Measurements from ENCODE around the gene RNF4. TPM values are rescaled to one million over a fixed set of nuclear protein-coding genes. Genes with fewer than 3 reads are reported as not detected.

Gene RNF4
- total RNA-seq, 1 experiment from 2014 or later = 92.0 TPM

DNA sequence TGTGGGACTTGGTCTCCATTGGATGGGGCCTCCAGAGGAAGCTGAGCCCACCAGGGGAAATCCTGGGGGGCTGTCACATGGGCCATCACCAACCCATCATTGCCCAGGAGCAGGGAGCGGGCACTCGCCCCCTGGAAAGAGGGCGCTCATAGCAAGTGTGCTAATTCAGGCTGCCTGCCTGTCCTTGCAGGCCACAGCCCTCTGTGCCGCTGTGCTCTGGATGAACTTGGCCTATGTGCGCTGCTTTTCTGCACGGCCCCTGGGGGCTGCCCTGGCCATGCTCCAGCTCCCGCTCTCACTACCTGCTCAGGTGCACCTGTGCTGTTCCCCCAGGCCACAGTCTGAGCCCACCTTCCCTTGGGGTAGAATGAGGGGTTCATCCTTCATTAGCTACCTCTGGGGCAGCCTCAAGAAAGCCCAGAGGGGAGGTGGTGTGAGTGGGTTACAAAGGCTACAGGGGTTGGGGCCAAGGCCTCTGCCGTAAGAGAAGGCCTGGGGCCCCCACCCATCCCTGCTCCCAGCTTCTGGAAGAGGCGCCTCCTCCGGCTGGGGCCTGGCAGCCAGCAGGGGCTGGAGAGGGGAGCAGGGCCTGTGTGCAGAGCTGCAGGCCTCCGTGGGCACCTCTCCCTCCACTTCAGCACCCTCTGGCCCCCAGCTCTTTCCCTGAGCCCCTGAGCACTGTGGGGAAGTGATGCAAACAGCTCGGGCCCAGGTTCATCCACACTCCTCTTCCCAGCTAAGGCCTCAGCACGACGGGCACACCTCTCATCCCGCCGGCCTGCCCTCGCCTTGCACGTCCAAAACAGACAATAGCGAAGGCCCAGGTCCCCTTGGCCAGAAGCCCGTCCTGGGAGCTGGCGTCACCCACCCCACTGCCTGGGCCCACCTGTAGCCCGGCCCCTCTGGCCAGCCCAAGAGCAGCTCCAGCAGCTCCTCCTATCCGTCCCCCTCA, 41.2 kb upstream of the RNF4 start:
- no peak overlapping the region for H3K56ac ChIP-seq (ENCODE audit: insufficient read length, low read depth, low read length)
- Mint-ChIP-seq H3K27ac (no peak overlapping the region), H3K4me1 (peaks cover 6 to 7% of the 10 kb centered on the region in 2 experiments), H3K36me3 (ENCODE audit: insufficient read depth in 1 of 3, low read depth in 3 of 3) (no peaks in the 10 kb centered on the region), H3K9me3 (no peaks in the 10 kb centered on the region; a peak in 1 of 5 replicates), H3K4me3 (no peak overlapping the region), H3K27me3 (ENCODE audit: low read depth) (peaks cover 6% of the 10 kb centered on the region)
- no peak overlapping the region for H3K23ac ChIP-seq (ENCODE audit: insufficient read length, low read depth, low read length)
- peak; percentile 26 for DNase-seq
- no peak overlapping the region for H4K91ac ChIP-seq (ENCODE audit: insufficient read length, low read depth, low read length)
- H3K79me2 ChIP-seq (ENCODE audit: insufficient read depth, low read length) = no peaks in the 10 kb centered on the region
- H3K27ac ChIP-seq (ENCODE audit: insufficient read length, low read depth, low read length) = no peak overlapping the region
- no peak overlapping the region for H4K5ac ChIP-seq (ENCODE audit: insufficient read length, low read depth, low read length)
- H2AFZ ChIP-seq (ENCODE audit: low read length) = no peak overlapping the region
- no peak overlapping the region for H2BK20ac ChIP-seq (ENCODE audit: low read depth, low read length, poor library complexity, severe bottlenecking)
- H4K8ac ChIP-seq (replicated peaks; ENCODE audit: insufficient read length, low read depth, low read length) = no peak overlapping the region
- H2BK120ac ChIP-seq (ENCODE audit: low read depth, low read length, poor library complexity, severe bottlenecking) = no peak overlapping the region
- no peaks in the 10 kb centered on the region for H3K27me3 ChIP-seq (ENCODE audit: insufficient read depth, low read length)
- no peak overlapping the region for H3K14ac ChIP-seq (ENCODE audit: insufficient read depth, low read length)
- no CpG with 5 or more reads among the region's 23 CpGs for WGBS (ENCODE audit: extremely low coverage, insufficient read length, low lambda C conversion rate)
- no peak overlapping the region for H3K18ac ChIP-seq (ENCODE audit: insufficient read length, low read depth, low read length)
- H3K23me2 ChIP-seq (ENCODE audit: insufficient read length, low read depth, low read length, poor library complexity, severe bottlenecking) = no peaks in the 10 kb centered on the region
- H2BK15ac ChIP-seq (ENCODE audit: low read depth, low read length) = no peak overlapping the region; the same call in 1 of the 2 replicates
- H2AK5ac ChIP-seq (ENCODE audit: insufficient read length, low read length) = no peak overlapping the region
- no peak overlapping the region for H2BK12ac ChIP-seq (ENCODE audit: insufficient read length, low read depth, low read length)
- no peaks in the 10 kb centered on the region for H3K4me1 ChIP-seq (ENCODE audit: insufficient read depth, low read length)
- TF ChIP-seq, protein P1, sequence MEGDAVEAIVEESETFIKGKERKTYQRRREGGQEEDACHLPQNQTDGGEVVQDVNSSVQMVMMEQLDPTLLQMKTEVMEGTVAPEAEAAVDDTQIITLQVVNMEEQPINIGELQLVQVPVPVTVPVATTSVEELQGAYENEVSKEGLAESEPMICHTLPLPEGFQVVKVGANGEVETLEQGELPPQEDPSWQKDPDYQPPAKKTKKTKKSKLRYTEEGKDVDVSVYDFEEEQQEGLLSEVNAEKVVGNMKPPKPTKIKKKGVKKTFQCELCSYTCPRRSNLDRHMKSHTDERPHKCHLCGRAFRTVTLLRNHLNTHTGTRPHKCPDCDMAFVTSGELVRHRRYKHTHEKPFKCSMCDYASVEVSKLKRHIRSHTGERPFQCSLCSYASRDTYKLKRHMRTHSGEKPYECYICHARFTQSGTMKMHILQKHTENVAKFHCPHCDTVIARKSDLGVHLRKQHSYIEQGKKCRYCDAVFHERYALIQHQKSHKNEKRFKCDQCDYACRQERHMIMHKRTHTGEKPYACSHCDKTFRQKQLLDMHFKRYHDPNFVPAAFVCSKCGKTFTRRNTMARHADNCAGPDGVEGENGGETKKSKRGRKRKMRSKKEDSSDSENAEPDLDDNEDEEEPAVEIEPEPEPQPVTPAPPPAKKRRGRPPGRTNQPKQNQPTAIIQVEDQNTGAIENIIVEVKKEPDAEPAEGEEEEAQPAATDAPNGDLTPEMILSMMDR (conservative IDR thresholded peaks at IDR 0.05) = no peak
- H3K4me2 ChIP-seq (ENCODE audit: insufficient read depth, insufficient read length, low read length) = no peak overlapping the region
- no peak overlapping the region for H3K9ac ChIP-seq (ENCODE audit: extremely low read depth, insufficient read length, low read length)
- no peak overlapping the region for H3T11ph ChIP-seq (ENCODE audit: low read length)
- no peaks in the 10 kb centered on the region for H3K79me1 ChIP-seq (ENCODE audit: insufficient read depth, low read depth, low read length, poor library complexity, severe bottlenecking)
- H4K20me1 ChIP-seq (ENCODE audit: control insufficient read depth, insufficient read depth, insufficient read length) = no peaks in the 10 kb centered on the region
- H3K9me3 ChIP-seq (ENCODE audit: control insufficient read depth, low read depth, low read length) = no peaks in the 10 kb centered on the region
- H2BK5ac ChIP-seq (ENCODE audit: insufficient read length, low read length) = no peak overlapping the region
- no peak overlapping the region for H3K4ac ChIP-seq (ENCODE audit: low read depth, low read length)
